ENCODE results near the gene ITPR2. TPM values are rescaled to one million over a fixed set of nuclear protein-coding genes. Genes with fewer than 3 reads are reported as not detected.
A peak's percentile ranks its signal among the peaks of the same experiment; 100 is the strongest.
"Not testable (repeated sequence)": the region's sequence is repeated elsewhere in the genome, so short reads cannot be mapped to it uniquely, and the experiment has no call there.

Gene ITPR2
- polyA plus RNA-seq, 1 of the 3 experiments (the other 2 are of a cell fraction): 2.3 TPM

GRCh38 chr12:26867080-26867479 lies 34.1 kb upstream of the ITPR2 start:
- Histone ChIP-seq H3K27me3 (ENCODE audit: insufficient read depth) (no peaks in the 10 kb centered on the region), H3F3A (replicated peaks; ENCODE audit: insufficient read depth) (no peaks in the 10 kb centered on the region), H3K27ac (ENCODE audit: low read depth in 2 of 2, low read length in 1 of 2) (no peak overlapping the region), H3K4me3 (ENCODE audit: low read depth in 2 of 2, low read length in 1 of 2) (no peak overlapping the region), H3K9me3 (no peaks in the 10 kb centered on the region), H3K79me2 (ENCODE audit: insufficient read depth) (no peaks in the 10 kb centered on the region), H4K20me1 (ENCODE audit: insufficient read depth) (no peaks in the 10 kb centered on the region), H3K9ac (no peak overlapping the region), H3K4me2 (no peak overlapping the region), H3K4me1 (ENCODE audit: control insufficient read depth in 1 of 2, insufficient read depth in 2 of 2, low read depth in 1 of 2, low read length in 1 of 2) (peaks cover 0 to 23% of the 10 kb centered on the region in 2 experiments; a peak in 2 of 4 replicates), H2AFZ (ENCODE audit: low read depth) (no peak overlapping the region), H3K36me3 (replicated peaks in 1 of 2; ENCODE audit: control insufficient read depth in 1 of 2, insufficient read depth in 2 of 2, low read length in 1 of 2) (no peaks in the 10 kb centered on the region), H3K9me2 (no peaks in the 10 kb centered on the region)
- no peak for DNase-seq
- POLR2A ChIA-PET: no interaction called here
- CTCF ChIA-PET: interaction anchor here (0.6 kb wide), 1 partner anchor 12 kb away, joined by 3 read pairs; no protein-coding TSS in a partner anchor
- TF ChIP-seq TEAD4 (IDR thresholded peaks at IDR 0.05; ENCODE audit: borderline replicate concordance, insufficient read depth): no peak
- no peak for TF ChIP-seq CTCF (IDR thresholded peaks at IDR 0.05)
- no peak for TF ChIP-seq NRF1 (IDR thresholded peaks at IDR 0.05; ENCODE audit: low read depth, low read length)
- TF ChIP-seq FOSL2 (IDR thresholded peaks at IDR 0.05; ENCODE audit: borderline replicate concordance, low read depth): no peak
- TF ChIP-seq TCF12 (IDR thresholded peaks at IDR 0.05): no peak
- no peak for TF ChIP-seq FOXM1 (IDR thresholded peaks at IDR 0.05; ENCODE audit: low read depth)
- no peak for TF ChIP-seq RXRA (IDR thresholded peaks at IDR 0.05; ENCODE audit: borderline replicate concordance, low read depth)
- 88% methylated on average over 2 of the region's 2 CpGs for WGBS (ENCODE audit: low lambda C conversion rate)

- no peak overlapping the region for H2AFZ ChIP-seq (ENCODE audit: low read depth)
- H3F3A ChIP-seq (replicated peaks; ENCODE audit: insufficient read depth): peaks cover 5% of the 10 kb centered on the region
- H3K36me3 ChIP-seq (replicated peaks in 1 of 2; ENCODE audit: control insufficient read depth in 1 of 2, insufficient read depth in 2 of 2, low read length in 1 of 2): no peaks in the 10 kb centered on the region
- H3K27me3 ChIP-seq (ENCODE audit: insufficient read depth): no peaks in the 10 kb centered on the region
- peaks cover 0 to 2% of the 10 kb centered on the region in 2 experiments; a peak in 1 of 4 replicates for H3K4me1 ChIP-seq (ENCODE audit: control insufficient read depth in 1 of 2, insufficient read depth in 2 of 2, low read depth in 1 of 2, low read length in 1 of 2)
- no peak overlapping the region for H3K27ac ChIP-seq (ENCODE audit: low read depth in 2 of 2, low read length in 1 of 2)
- WGBS (ENCODE audit: low lambda C conversion rate): 64% methylated on average over 4 of the region's 4 CpGs
- POLR2A ChIA-PET: no interaction called here
- no peaks in the 10 kb centered on the region for H3K79me2 ChIP-seq (ENCODE audit: insufficient read depth)
- TF ChIP-seq CTCF (IDR thresholded peaks at IDR 0.05) (peak; percentile 38), SIN3A (IDR thresholded peaks at IDR 0.05; ENCODE audit: borderline replicate concordance, low read depth, low read length) (no peak), GATA2 (CRISPR knock-in tag; IDR thresholded peaks at IDR 0.05) (peak; percentile 27; the same call in 1 of the 2 replicates)
- H4K20me1 ChIP-seq (ENCODE audit: insufficient read depth): no peaks in the 10 kb centered on the region
- no peak overlapping the region for H3K9ac ChIP-seq
- no peaks in the 10 kb centered on the region for H3K9me2 ChIP-seq
- no peak overlapping the region; a peak in 1 of 4 replicates for H3K4me3 ChIP-seq (ENCODE audit: low read depth in 2 of 2, low read length in 1 of 2)
- no peak overlapping the region for H3K4me2 ChIP-seq
- DNase-seq: no peak
- H3K9me3 ChIP-seq: no peaks in the 10 kb centered on the region
- CTCF ChIA-PET: interaction anchor here (1.0 to 3.5 kb wide), 6 partner anchors 9 to 30 kb away, joined by 3 to 12 read pairs (median 4); partner anchors contain the start of gene ITPR2
Observed at GRCh38 chr12:26863515-26863914, 30.5 kb upstream of the ITPR2 start.

- H3K27ac ChIP-seq (ENCODE audit: low read depth in 2 of 2, low read length in 1 of 2); H3K36me3 ChIP-seq (replicated peaks in 1 of 2; ENCODE audit: control insufficient read depth in 1 of 2, insufficient read depth in 2 of 2, low read length in 1 of 2); H4K20me1 ChIP-seq (ENCODE audit: insufficient read depth); H3K4me1 ChIP-seq (ENCODE audit: control insufficient read depth in 1 of 2, insufficient read depth in 2 of 2, low read depth in 1 of 2, low read length in 1 of 2); H3K27me3 ChIP-seq (ENCODE audit: insufficient read depth); H3K79me2 ChIP-seq (ENCODE audit: insufficient read depth); H3K4me3 ChIP-seq (ENCODE audit: low read depth in 2 of 2, low read length in 1 of 2); H3F3A ChIP-seq (replicated peaks; ENCODE audit: insufficient read depth); POLR2A ChIA-PET; H3K9ac ChIP-seq; H2AFZ ChIP-seq (ENCODE audit: low read depth); H3K9me2 ChIP-seq; H3K9me3 ChIP-seq; H3K4me2 ChIP-seq; DNase-seq: not testable (repeated sequence)
- CTCF ChIA-PET: interaction anchor here (1.5 to 3.5 kb wide), 4 partner anchors 9 to 30 kb away, joined by 4 to 12 read pairs (median 8); partner anchors contain the start of gene ITPR2
- WGBS (ENCODE audit: low lambda C conversion rate): 91% methylated on average over 3 of the region's 3 CpGs
Observed at GRCh38 chr12:26862787-26863186, 29.8 kb upstream of the ITPR2 start.
